ENCODE results near the gene VAT1L.

VAT1L gene

GRCh38 chr16:77918809-77919707, 130.7 kb downstream of the VAT1L start:
- Mint-ChIP-seq H3K27me3 (peaks cover 4% of the 10 kb centered on the region), H3K9me3 (ENCODE audit: low read depth) (no peaks in the 10 kb centered on the region), H3K36me3 (no peaks in the 10 kb centered on the region), H3K4me1 (ENCODE audit: low read depth) (no peaks in the 10 kb centered on the region), H3K27ac (no peak overlapping the region), H3K4me3 (no peak overlapping the region)

- Mint-ChIP-seq H3K9me3 (ENCODE audit: low read depth) (no peaks in the 10 kb centered on the region), H3K27me3 (peaks cover 4% of the 10 kb centered on the region), H3K4me3 (no peak overlapping the region), H3K4me1 (ENCODE audit: low read depth) (no peaks in the 10 kb centered on the region), H3K27ac (no peak overlapping the region), H3K36me3 (no peaks in the 10 kb centered on the region)
These were observed 131.5 kb downstream of the VAT1L start for GRCh38 chr16:77919761-77920415.

GRCh38 chr16:77920984-77921383, 132.6 kb downstream of the VAT1L start:
- Mint-ChIP-seq H3K27ac (no peak overlapping the region), H3K4me3 (no peak overlapping the region), H3K27me3 (peaks cover 4% of the 10 kb centered on the region), H3K4me1 (ENCODE audit: low read depth) (no peaks in the 10 kb centered on the region), H3K36me3 (no peaks in the 10 kb centered on the region), H3K9me3 (ENCODE audit: low read depth) (no peaks in the 10 kb centered on the region)

- H3K4me1 Mint-ChIP-seq (ENCODE audit: low read depth), result no peaks in the 10 kb centered on the region
- no peaks in the 10 kb centered on the region for H3K9me3 Mint-ChIP-seq (ENCODE audit: low read depth)
- no peak overlapping the region for H3K4me3 Mint-ChIP-seq
- no peaks in the 10 kb centered on the region for H3K36me3 Mint-ChIP-seq
- no peak overlapping the region for H3K27ac Mint-ChIP-seq
- peaks cover 6% of the 10 kb centered on the region for H3K27me3 Mint-ChIP-seq
These were observed 133.9 kb downstream of the VAT1L start for GRCh38 chr16:77922228-77922754.

- Mint-ChIP-seq H3K9me3 (ENCODE audit: low read depth) (no peaks in the 10 kb centered on the region), H3K27me3 (peaks cover 9% of the 10 kb centered on the region), H3K27ac (no peak overlapping the region), H3K36me3 (no peaks in the 10 kb centered on the region), H3K4me1 (ENCODE audit: low read depth) (no peaks in the 10 kb centered on the region), H3K4me3 (no peak overlapping the region)
These were observed 137.2 kb downstream of the VAT1L start for GRCh38 chr16:77925531-77925930.

GRCh38 chr16:77928096-77928495, 139.7 kb downstream of the VAT1L start:
- Mint-ChIP-seq H3K36me3 (no peaks in the 10 kb centered on the region), H3K4me1 (ENCODE audit: low read depth) (no peaks in the 10 kb centered on the region), H3K27me3 (peaks cover 8% of the 10 kb centered on the region), H3K9me3 (ENCODE audit: low read depth) (no peaks in the 10 kb centered on the region), H3K27ac (no peak overlapping the region), H3K4me3 (no peak overlapping the region)

- Mint-ChIP-seq H3K36me3 (no peaks in the 10 kb centered on the region), H3K27me3 (peaks cover 8% of the 10 kb centered on the region), H3K4me1 (ENCODE audit: low read depth) (no peaks in the 10 kb centered on the region), H3K9me3 (ENCODE audit: low read depth) (no peaks in the 10 kb centered on the region), H3K4me3 (no peak overlapping the region), H3K27ac (no peak overlapping the region)
These were observed 140.6 kb downstream of the VAT1L start for GRCh38 chr16:77929004-77929403.

- H3K36me3 Mint-ChIP-seq, result no peaks in the 10 kb centered on the region
These were observed 142.7 kb downstream of the VAT1L start for GRCh38 chr16:77931058-77931457.

GRCh38 chr16:77937473-77938149, 149.2 kb downstream of the VAT1L start:
- H3K27me3 Mint-ChIP-seq, result peaks cover 2% of the 10 kb centered on the region
- no peak overlapping the region for H3K4me3 Mint-ChIP-seq
- H3K36me3 Mint-ChIP-seq, result no peaks in the 10 kb centered on the region
- H3K27ac Mint-ChIP-seq, result no peak overlapping the region
- no peaks in the 10 kb centered on the region for H3K4me1 Mint-ChIP-seq (ENCODE audit: low read depth)
- H3K9me3 Mint-ChIP-seq (ENCODE audit: low read depth), result peaks cover 8% of the 10 kb centered on the region

More at GRCh38 chr16:77931058-77931457, 142.7 kb downstream of the VAT1L start:
- Mint-ChIP-seq H3K4me3 (no peak overlapping the region), H3K27me3 (peaks cover 8% of the 10 kb centered on the region), H3K9me3 (ENCODE audit: low read depth) (no peaks in the 10 kb centered on the region), H3K4me1 (ENCODE audit: low read depth) (no peaks in the 10 kb centered on the region), H3K27ac (no peak overlapping the region)

GRCh38 chr16:77938913-77939312, 150.5 kb downstream of the VAT1L start:
- Mint-ChIP-seq H3K9me3 (ENCODE audit: low read depth) (peaks cover 8% of the 10 kb centered on the region), H3K27me3 (peaks cover 2% of the 10 kb centered on the region), H3K36me3 (no peaks in the 10 kb centered on the region), H3K4me1 (ENCODE audit: low read depth) (no peaks in the 10 kb centered on the region), H3K4me3 (no peak overlapping the region), H3K27ac (no peak overlapping the region)

- Mint-ChIP-seq H3K9me3 (ENCODE audit: low read depth) (peaks cover 8% of the 10 kb centered on the region), H3K4me1 (ENCODE audit: low read depth) (no peaks in the 10 kb centered on the region), H3K27me3 (peaks cover 2% of the 10 kb centered on the region), H3K36me3 (no peaks in the 10 kb centered on the region), H3K4me3 (no peak overlapping the region), H3K27ac (no peak overlapping the region)
These were observed 151.6 kb downstream of the VAT1L start for GRCh38 chr16:77939968-77940367.

GRCh38 chr16:77943801-77944200, 155.4 kb downstream of the VAT1L start:
- Mint-ChIP-seq H3K4me1 (ENCODE audit: low read depth) (no peaks in the 10 kb centered on the region), H3K36me3 (no peaks in the 10 kb centered on the region), H3K4me3 (no peak overlapping the region), H3K27me3 (peaks cover 7% of the 10 kb centered on the region), H3K9me3 (ENCODE audit: low read depth) (peaks cover 8% of the 10 kb centered on the region), H3K27ac (no peak overlapping the region)

- Mint-ChIP-seq H3K4me1 (ENCODE audit: low read depth) (no peaks in the 10 kb centered on the region), H3K4me3 (no peak overlapping the region), H3K9me3 (ENCODE audit: low read depth) (peaks cover 8% of the 10 kb centered on the region), H3K36me3 (no peaks in the 10 kb centered on the region), H3K27me3 (peaks cover 8% of the 10 kb centered on the region), H3K27ac (no peak overlapping the region)
These were observed 156.3 kb downstream of the VAT1L start for GRCh38 chr16:77944631-77945030.

- Mint-ChIP-seq H3K9me3 (ENCODE audit: low read depth) (peaks cover 8% of the 10 kb centered on the region), H3K27me3 (peaks cover 8% of the 10 kb centered on the region), H3K36me3 (no peaks in the 10 kb centered on the region), H3K4me3 (no peak overlapping the region), H3K27ac (no peak overlapping the region), H3K4me1 (ENCODE audit: low read depth) (no peaks in the 10 kb centered on the region)
These were observed 156.8 kb downstream of the VAT1L start for GRCh38 chr16:77945126-77945525.

- Mint-ChIP-seq H3K36me3 (no peaks in the 10 kb centered on the region), H3K27me3 (peaks cover 8% of the 10 kb centered on the region), H3K27ac (no peak overlapping the region), H3K4me3 (no peak overlapping the region), H3K9me3 (ENCODE audit: low read depth) (peaks cover 7% of the 10 kb centered on the region), H3K4me1 (ENCODE audit: low read depth) (no peaks in the 10 kb centered on the region)
These were observed 158.5 kb downstream of the VAT1L start for GRCh38 chr16:77946823-77947222.

All from activated naive CD8-positive, alpha-beta T cell (primary cell).